T-helper 1 cell treated with Interleukin-12 subunit alpha and Interleukin-12 subunit beta and Interleukin-4 antibody, amounts not matched to agents 30 ng/mL and 1 ng/mL, for 36 hours (primary cell): Measurements from ENCODE around the gene FRMD5. TPM values are rescaled to one million over a fixed set of nuclear protein-coding genes. Genes with fewer than 3 reads are reported as not detected.
"Not testable (repeated sequence)": the region's sequence is repeated elsewhere in the genome, so short reads cannot be mapped to it uniquely, and the experiment has no call there.

ENCODE experiments used
- intact Hi-C: fragments of 100-400 bp; cut with micrococcal nuclease; formaldehyde crosslinking; loops from one replicate; pipeline ENCODE4 v1.15.1; 2024
- total RNA-seq: library from RNA; stranded (reverse); gene quantifications from 2 replicates; pipeline ENCODE4 v1.2.3, GENCODE V29; 2022

Gene FRMD5
- total RNA-seq, 1 donor from 2014 or later, result not detected

DNA sequence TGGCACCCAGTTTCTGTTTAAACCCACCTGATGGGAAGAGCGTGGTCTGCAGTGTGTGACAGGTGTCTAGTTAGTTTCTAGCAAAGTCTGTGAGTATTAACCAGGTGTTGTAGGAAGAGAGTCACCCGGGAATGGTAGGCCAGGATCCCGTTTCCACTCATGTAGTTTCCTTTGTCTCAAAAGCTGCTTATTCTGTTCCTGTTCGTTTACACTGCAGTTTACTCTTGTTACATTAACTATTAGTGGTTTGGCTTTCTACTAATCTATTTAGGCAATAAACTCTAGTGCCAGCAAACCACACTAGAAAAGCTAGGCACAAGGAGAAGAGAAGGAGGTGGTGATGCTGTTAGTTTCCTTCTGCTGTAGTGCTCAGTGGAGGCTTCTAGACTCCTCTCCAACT lies 335.5 kb downstream of the FRMD5 start:
- intact Hi-C loops, result no loop called here

DNA sequence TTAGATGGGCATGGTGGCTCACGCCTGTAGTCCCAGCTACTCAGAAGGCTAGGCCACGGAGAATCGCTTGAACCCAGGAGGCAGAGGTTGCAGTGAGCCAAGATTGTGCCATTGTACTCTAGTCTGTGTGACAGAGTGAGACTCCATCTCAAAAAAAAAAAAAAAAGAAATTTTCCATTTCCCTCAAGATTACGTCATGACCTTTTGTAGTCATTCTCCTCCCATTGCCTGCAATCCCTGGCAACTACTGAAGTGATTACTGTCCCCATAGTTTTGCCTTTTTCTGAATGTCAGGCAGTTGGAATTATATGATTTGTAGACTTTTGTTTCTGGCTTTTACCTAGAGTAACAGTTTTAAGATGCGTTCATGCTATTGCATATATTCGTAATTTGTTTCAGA lies 340.3 kb downstream of the FRMD5 start:
- intact Hi-C loops, result no loop called here

DNA sequence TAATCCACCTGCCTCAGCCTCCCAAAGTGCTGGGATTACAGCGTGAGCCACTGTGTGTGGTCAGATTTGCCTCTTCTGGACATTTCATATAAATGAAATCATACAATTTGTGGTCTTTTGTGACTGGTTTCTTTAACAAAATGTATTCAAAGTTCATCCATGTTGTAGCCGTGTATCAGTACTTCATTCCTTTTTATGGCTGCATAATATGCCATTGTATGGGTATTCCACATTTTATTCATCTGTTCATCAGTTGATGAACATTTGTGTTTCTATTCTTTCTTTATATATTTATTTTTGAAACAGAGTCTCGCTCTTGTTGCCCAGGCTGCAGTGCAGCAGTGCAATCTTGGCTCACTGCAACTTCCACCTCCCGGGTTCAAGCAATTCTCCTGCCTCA lies 342.5 kb downstream of the FRMD5 start:
- intact Hi-C loops, result no loop called here

DNA sequence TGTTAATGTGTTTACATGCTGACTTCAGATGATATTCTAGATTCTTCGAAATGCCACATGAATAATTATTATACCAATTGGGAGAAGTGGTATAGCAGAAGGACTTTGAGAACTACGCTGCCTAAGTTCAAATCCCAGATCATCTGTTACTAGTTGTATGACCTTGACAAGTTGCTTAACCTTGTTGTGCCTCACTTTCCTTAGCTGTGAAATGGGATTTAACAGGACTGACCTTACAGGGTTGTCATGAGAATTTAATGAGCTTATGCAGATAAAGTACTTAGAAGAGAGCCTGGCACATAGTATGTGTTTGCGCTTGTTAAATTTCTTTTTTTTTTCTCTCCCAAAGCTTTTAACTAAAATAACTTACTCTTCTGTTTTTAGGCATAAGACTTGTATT lies 343.8 kb downstream of the FRMD5 start:
- intact Hi-C loops, result no loop called here

DNA sequence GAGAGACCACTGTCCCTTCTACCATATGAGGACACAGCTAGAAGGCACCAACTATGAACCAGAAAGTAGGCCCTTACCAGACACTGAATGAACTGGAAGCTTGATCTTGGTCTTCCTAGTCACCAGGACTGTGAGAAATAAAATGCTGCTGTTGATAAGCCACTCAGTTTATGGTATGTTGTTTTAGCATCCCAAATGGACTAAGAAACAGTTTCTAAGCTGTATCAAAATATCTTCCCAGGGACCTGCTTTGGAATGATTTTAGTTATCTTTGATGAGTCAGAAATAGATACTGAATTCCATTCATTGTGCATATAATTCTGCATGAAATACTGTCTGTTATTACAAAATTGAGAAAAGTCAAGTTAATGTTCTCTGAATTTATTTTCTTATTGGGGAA lies 349.6 kb downstream of the FRMD5 start:
- intact Hi-C loops, result no loop called here

DNA sequence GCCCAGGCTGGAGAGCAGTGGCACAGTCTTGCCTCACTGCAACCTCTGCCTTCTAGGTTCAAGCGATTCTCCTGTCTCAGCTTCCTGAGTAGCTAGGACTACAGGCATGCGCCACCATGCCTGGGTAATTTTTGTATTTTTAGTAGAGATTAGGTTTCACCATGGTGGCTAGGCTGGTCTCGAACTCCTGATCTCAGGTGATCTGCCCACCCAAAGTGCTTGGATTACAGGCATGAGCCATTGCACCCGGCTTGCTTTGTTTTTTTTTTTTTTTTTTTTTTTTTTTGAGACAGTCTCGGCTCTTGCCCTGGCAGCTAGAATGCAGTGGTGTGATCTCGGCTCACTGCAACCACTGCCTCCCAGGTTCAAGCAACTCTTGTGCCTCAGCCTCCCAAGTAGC lies 362.6 kb downstream of the FRMD5 start:
- intact Hi-C loops, result not testable (repeated sequence)

DNA sequence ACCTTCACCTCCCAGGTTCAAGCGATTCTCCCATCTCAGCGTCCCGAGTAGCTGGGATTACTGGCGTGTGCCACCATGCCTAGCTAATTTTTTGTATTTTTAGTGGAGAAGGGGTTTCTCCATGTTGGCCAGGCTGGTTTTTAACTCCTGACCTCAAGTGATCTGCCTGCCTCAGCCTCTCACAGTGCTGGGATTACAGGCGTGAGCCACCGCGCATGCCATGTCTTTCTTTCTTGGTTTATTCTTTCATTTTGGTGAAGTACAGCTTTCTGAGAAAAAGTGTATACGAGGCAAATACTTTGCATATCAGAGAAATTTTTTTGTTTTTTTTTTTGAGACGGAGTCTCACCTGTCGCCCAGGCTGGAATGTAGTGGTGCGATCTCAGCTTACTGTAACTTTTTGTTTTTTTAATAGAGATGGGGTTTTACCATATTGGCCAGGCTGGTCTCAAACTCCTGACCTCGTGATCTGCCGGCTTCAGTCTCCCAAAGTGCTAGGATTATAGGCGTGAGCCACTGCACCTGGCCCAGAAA lies 363.5 kb downstream of the FRMD5 start:
- intact Hi-C loops, result not testable (repeated sequence)

DNA sequence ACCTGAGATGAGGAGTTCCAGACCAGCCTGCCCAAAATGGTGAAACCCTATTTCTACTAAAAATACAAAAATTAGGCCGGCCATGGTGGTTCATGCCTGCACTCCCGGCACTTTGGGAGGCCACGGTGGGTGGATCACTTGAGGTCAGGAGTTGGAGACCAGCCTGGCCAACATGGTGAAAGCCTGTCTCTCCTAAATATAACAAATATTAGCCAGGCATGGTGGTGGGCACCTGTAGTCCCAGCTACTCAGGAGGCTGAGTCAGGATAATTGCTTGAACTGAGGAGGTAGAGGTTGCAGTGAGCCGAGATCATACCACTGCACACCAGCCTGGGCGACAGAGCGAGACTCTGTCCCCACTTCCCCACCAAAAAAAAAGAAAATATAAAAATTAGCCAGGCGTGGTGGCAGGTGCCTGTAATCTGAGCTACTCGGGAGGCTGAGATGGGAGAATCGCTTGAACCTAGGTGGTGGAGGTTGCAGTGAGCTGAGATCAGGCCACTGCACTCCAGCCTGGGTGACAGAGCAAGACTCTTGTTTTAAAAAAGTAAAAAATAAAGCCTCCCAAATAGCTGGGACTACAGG lies 364.3 kb downstream of the FRMD5 start:
- intact Hi-C loops, result not testable (repeated sequence)

DNA sequence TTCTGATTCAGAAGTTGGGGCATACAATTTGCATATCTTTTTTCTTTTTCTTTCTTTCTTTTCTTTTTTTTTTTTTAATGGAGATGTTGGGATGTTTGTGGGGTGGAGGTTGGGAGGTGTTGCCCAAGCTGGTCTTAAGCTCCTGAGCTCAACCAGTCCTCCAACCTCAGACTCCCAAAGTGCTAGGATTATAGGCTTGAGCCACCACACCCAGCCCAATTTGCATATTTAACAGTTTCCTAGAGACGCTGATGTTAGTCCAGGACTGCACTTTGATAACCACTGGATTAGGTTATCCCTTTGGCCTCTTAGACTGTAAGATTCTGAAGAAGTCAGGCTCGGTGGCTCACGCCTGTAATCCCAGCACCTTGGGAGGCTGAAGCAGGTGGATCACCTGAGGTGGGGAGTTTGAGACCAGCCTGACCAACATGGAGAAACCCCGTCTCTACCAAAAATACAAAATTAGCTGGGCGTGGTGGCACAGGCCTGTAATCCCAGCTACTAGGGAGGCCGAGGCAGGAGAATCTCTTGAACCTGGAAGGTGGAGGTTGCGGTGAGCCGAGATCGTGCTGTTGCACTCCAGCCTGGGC lies 365.0 kb downstream of the FRMD5 start:
- intact Hi-C loops, result loop anchor here (5.0 to 10.0 kb wide), 7 partner anchors 315 to 1555 kb away; partner anchors contain the start of genes CCNDBP1, CTDSPL2, EIF3J and GANC

DNA sequence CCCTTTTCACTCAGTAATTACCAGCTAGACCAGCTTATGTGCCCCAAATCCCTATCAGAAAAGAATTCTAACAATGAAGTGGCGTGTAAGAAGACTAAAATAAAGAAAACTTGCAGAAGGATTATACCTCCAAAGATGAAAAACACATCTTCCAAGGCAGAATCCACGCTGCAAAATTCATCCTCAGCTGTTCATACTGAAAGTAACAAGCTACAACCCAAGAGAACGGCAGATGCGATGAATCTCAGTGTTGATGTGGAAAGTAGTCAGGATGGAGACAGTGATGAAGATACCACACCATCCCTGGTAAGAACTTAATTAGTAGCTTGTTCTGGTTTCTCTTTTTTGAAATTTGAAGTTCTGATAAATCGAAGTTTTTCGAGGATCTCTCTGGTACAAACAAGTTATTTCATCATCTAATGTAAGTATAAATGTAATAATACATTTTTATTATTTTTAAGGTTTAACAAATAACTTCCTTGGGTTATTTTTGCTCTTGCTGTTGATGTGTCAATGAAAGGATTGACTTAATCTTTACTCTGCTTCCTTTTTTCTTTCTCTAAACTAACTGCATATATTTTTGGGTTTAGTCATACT lies 366.9 kb downstream of the FRMD5 start:
- intact Hi-C loops, result loop anchor here (1.0 to 10.0 kb wide), 8 partner anchors 51 to 1553 kb away; partner anchors contain the start of genes CCNDBP1, CTDSPL2, EIF3J and GANC

DNA sequence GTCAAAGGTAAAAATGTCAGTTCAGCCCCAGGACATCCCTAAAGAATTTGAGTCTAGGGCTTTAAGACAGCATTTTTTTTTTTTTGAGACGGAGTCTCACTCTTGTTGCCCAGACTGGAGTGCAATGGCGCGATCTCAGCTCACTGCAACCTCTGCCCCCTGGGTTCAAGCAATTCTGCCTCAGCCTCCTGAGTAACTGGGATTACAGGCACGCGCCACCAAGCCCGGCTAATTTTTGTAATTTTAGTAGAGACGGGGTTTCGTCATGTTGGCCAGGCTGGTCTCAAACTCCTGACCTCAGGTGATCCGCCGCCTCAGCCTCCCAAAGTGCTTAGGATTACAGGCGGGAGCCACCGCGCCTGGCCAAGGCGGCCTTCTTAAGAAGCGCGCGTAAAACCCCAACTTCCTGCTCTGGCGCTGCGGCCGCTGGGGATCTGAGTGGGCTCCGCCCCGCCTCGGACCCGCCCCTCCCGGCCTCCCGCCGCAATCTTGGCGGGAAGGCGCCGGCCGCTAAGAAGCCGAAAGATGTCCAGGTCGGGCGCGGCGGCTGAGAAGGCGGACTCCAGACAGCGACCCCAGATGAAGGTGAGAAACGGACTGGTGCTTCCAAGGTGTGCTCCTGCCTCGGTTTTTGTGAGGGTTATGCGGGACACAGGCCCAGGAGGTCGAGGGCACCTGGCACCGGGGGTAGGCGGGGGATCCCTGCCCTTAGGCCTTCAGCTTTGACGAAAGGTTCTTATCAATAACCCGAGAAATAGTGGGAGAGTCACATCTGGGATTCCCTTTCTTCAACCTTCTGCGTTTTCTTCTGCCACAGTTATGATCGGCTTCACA lies 368.3 kb downstream of the FRMD5 start, which contains the start of gene WDR76:
TSS of gene WDR76 (plus strand) at position 495 of the 834 bp plus-strand sequence. CDS start at position 526, 31 bp downstream.
- intact Hi-C loops, result loop anchor here (5.0 to 10.0 kb wide), 7 partner anchors 312 to 1552 kb away; partner anchors contain the start of genes CCNDBP1, CTDSPL2, EIF3J and GANC

DNA sequence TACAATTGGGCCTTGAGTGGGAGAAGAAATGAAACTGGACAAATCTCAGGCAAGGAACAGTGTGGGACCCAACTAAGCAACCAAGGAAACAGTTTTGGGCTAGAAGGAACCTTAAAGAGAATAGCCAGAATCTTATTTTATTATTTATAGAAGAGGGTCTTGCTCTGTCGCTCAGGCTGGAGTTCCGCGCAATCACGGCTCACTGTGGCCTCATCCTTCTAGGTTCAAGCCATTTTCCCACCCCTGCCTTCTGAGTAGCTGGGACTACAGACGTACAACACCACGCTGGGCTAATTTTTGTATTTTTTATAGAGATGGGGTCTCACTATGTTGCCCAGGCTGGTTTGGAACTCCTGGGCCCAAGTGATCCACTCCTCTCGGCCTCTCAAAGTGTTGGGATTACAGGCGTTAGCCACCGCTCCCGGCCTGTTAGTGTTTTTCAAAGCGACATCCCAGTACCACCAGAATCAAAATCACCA lies 369.0 kb downstream of the FRMD5 start:
- intact Hi-C loops, result loop anchor here (5.0 to 10.0 kb wide), 7 partner anchors 311 to 1551 kb away; partner anchors contain the start of genes CCNDBP1, CTDSPL2, EIF3J and GANC

DNA sequence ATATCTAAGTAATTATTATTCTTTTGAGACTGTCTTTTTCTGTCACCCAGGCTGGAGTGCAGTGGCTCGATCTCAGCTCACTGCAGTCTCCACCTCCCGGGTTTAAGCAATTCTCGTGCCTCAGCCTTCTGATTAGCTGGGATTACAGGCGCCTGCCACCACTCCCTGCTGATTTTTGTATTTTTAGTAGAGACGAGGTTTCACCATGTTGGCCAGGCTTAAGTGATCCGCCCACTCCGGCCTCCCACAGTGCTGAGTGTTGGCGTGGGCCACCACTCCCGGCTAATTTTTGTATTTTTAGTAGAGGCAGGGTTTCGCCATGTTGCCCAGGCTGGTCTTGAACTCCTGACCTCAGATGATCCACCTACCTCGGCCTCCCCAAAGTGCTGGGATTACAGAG lies 369.8 kb downstream of the FRMD5 start:
- intact Hi-C loops, result loop anchor here (2.0 to 10.0 kb wide), 8 partner anchors 311 to 1551 kb away; partner anchors contain the start of genes CCNDBP1, CTDSPL2, EIF3J and GANC

DNA sequence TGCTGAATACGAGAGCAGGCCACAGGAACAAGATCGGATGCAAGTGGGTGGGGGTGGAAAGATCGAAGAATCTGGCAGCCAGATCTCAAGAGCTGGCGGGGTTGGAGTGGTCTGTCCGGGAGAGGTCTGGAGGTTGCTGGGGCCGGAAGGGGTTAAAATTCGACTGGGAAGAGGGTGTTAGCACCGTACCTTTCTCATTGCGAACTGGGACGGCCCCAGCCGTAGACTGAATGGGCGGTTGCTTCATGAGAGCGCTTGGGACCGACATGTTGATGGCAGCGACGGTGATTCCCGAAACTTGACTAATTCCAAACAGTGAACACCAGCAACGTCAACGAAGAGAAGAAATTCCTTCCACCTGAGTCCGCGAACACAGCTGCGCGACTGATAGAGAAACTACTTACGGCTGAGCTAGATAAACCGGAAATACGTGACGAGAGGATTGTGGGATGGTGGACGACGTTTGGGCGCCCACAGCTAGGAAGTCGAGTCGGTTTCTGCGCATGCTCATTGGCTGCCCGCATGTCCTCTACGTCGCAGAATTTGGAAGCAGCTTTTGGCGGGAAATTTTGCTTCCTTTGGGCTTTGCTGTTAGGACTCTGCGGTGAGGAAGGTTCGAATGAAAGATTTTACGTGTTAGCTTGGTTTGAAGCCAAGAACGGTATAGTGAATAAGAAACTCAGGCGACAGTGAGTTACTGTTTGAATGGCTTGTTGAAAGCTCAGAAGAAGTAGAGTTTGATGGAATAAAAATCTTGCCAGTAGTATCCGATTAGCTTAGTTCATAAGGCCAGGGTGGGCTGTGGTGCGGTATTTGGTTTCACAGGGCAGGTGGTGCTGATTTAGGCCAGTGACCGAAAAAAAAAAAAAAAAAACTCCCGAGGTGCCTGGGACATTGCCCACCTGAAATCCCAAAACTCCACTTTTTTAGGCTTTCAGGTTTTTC lies 370.5 kb downstream of the FRMD5 start, which contains the start of gene MFAP1:
TSS of gene MFAP1 (minus strand) at position 389 of the 945 bp plus-strand sequence. CDS start at position 268, 121 bp downstream.
- intact Hi-C loops, result loop anchor here (1.0 to 10.0 kb wide), 13 partner anchors 24 to 1550 kb away; partner anchors contain the start of genes CCNDBP1, CTDSPL2, EIF3J and GANC

DNA sequence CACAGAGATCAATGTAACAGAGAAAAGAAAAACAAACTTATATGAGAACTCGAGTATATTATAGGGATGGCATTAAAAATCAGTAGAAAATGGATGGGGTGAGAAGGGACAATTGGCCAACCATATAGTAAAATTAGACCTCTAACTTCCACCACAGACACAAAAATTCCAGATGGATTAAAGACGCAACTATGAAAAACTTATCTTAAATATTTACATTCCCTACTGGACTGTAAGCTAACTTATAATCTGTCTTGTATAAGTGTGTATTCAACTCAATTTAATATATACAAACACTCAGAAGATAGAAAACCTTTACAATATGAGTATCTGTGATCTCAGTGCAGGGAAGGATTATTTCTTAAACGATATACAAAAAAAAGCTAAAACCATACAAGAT lies 373.6 kb downstream of the FRMD5 start:
- intact Hi-C loops, result loop anchor here (10.0 kb wide), 5 partner anchors 307 to 1547 kb away; partner anchors contain the start of genes CCNDBP1, EIF3J, GANC and MAP1A
